SK-N-SH (cell line): ENCODE results near the gene WDR27. TPM values are rescaled to one million over a fixed set of nuclear protein-coding genes. Genes with fewer than 3 reads are reported as not detected.

ENCODE experiments used
- CTCF ChIA-PET: fragments of 300-600, 350-600 bp; formaldehyde crosslinking; extraction: SDS; loops from one replicate; lab custom pipeline; 2021; lab: Yijun Ruan, JAX
- POLR2A ChIA-PET: fragments of 350-600 bp; sonication (Branson Sonifier 250); formaldehyde crosslinking; extraction: SDS; loops from one replicate; lab custom pipeline; 2020; ENCODE audit warnings: antibody characterized with exemption, inconsistent platforms; lab: Yijun Ruan, JAX
- DNase-seq: peaks from one replicate; pipeline ENCODE4 v3.0.0; 2012
- H2AFZ ChIP-seq: fragments of 200-600 bp; sonication (generic); 2 replicates; pipeline ENCODE4 v1.8.1; 2016; ENCODE audit warnings: antibody characterized with exemption, mild to moderate bottlenecking, low read depth
- H3F3A ChIP-seq: fragments of 200-600 bp; sonication (generic); replicated peaks from 2 replicates; pipeline ENCODE3; 2016; ENCODE audit warnings: antibody characterized with exemption, mild to moderate bottlenecking; ENCODE audit not compliant: insufficient read depth
- H3K27ac ChIP-seq, 2 experiments: fragments of 200-500 bp in 1 of 2; fragments of 200-600 bp in 1 of 2; sonication (Bioruptor generic) in 1 of 2; sonication (generic), shearing (Covaris generic) in 1 of 2; 2 replicates each; pipeline versions ENCODE4 v1.5.1 to v1.6.1; 2014 to 2016; ENCODE audit warnings: low read depth in 2 of 2, inconsistent platforms in 1 of 2, low read length in 1 of 2, mild to moderate bottlenecking in 1 of 2, mixed read lengths in 1 of 2
- H3K27me3 ChIP-seq: fragments of 200-600 bp; sonication (generic), shearing (Covaris generic); 2 replicates; pipeline ENCODE4 v1.6.1; 2016; ENCODE audit warnings: mixed run types; ENCODE audit not compliant: insufficient read depth
- H3K36me3 ChIP-seq, 2 experiments: fragments of 200-500 bp in 1 of 2; fragments of 200-600 bp in 1 of 2; sonication (Bioruptor generic) in 1 of 2; sonication (generic) in 1 of 2; replicated peaks in 1 of 2; 2 replicates each; pipeline versions ENCODE3 to v1.5.1; 2014 to 2016; ENCODE audit warnings: low read length in 1 of 2, mild to moderate bottlenecking in 1 of 2; ENCODE audit not compliant: insufficient read depth in 2 of 2, control insufficient read depth in 1 of 2
- H3K4me1 ChIP-seq, 2 experiments: fragments of 200-500 bp in 1 of 2; fragments of 200-600 bp in 1 of 2; sonication (Bioruptor generic) in 1 of 2; sonication (generic), shearing (Covaris generic) in 1 of 2; 2 replicates each; pipeline versions ENCODE4 v1.5.1 to v1.6.1; 2014 to 2016; ENCODE audit warnings: low read depth in 1 of 2, low read length in 1 of 2, mixed run types in 1 of 2; ENCODE audit not compliant: insufficient read depth in 2 of 2, control insufficient read depth in 1 of 2
- H3K4me2 ChIP-seq: fragments of 200-600 bp; sonication (generic), shearing (Covaris generic); 2 replicates; pipeline ENCODE4 v1.6.1; 2017; ENCODE audit warnings: mixed run types
- H3K4me3 ChIP-seq, 2 experiments: fragments of 200-500 bp in 1 of 2; fragments of 200-600 bp in 1 of 2; sonication (Bioruptor generic) in 1 of 2; sonication (generic), shearing (Covaris generic) in 1 of 2; 2 replicates each; pipeline versions ENCODE4 v1.5.1 to v1.8.1; 2014 to 2016; ENCODE audit warnings: low read depth in 2 of 2, inconsistent platforms in 1 of 2, low read length in 1 of 2, mild to moderate bottlenecking in 1 of 2, mixed read lengths in 1 of 2, moderate library complexity in 1 of 2
- H3K79me2 ChIP-seq: fragments of 200-600 bp; sonication (generic); 2 replicates; pipeline ENCODE4 v1.8.1; 2017; ENCODE audit warnings: mild to moderate bottlenecking; ENCODE audit not compliant: insufficient read depth
- H3K9ac ChIP-seq: fragments of 200-600 bp; sonication (generic); 2 replicates; pipeline ENCODE4 v1.6.1; 2017; ENCODE audit warnings: mixed run types
- H3K9me2 ChIP-seq: fragments of 200-600 bp; sonication (generic); 2 replicates; pipeline ENCODE4 v1.6.1; 2017; ENCODE audit warnings: mixed run types
- H3K9me3 ChIP-seq: fragments of 200-600 bp; sonication (generic); 2 replicates; pipeline ENCODE4 v1.6.1; 2017; ENCODE audit warnings: mixed run types, mild to moderate bottlenecking, moderate library complexity
- H4K20me1 ChIP-seq: fragments of 200-600 bp; sonication (generic); 2 replicates; pipeline ENCODE4 v1.6.1; 2017; ENCODE audit warnings: mild to moderate bottlenecking, mixed run types; ENCODE audit not compliant: insufficient read depth
- CHD2 ChIP-seq: fragments of 150-350 bp; IDR thresholded peaks from 2 replicates; pipeline ENCODE4 v1.6.1; 2018; ENCODE audit warnings: low read length; ENCODE audit not compliant: partially characterized antibody
- CTCF ChIP-seq: fragments of 200-600 bp; sonication (generic); IDR thresholded peaks from 2 replicates; pipeline ENCODE4 v1.6.1; 2017; ENCODE audit warnings: antibody characterized with exemption, mild to moderate bottlenecking, moderate library complexity
- EP300 ChIP-seq, 2 experiments: IDR thresholded peaks; 2 replicates each; pipeline versions ENCODE4 v1.4.0 to v1.6.1; 2012; ENCODE audit warnings: borderline replicate concordance in 1 of 2, low read depth in 1 of 2, low read length in 1 of 2
- EZH2phosphoT487 ChIP-seq: fragments of 200-600 bp; sonication (generic); IDR thresholded peaks from 2 replicates; pipeline ENCODE4 v1.6.1; 2017; ENCODE audit warnings: low read depth, mixed run types, mild to moderate bottlenecking, antibody characterized with exemption, moderate library complexity, borderline replicate concordance
- FOXM1 ChIP-seq: IDR thresholded peaks from 2 replicates; pipeline ENCODE4 v1.4.0; 2012; ENCODE audit warnings: low read depth, mild to moderate bottlenecking
- GABPA ChIP-seq: IDR thresholded peaks from 2 replicates; pipeline ENCODE4 v1.4.0; 2012; ENCODE audit warnings: low read depth, mild to moderate bottlenecking
- IRF3 ChIP-seq: fragments of 150-350 bp; IDR thresholded peaks from 2 replicates; pipeline ENCODE4 v1.6.1; 2016; ENCODE audit warnings: mild to moderate bottlenecking, low read depth, low read length
- MAX ChIP-seq: IDR thresholded peaks from 2 replicates; pipeline ENCODE4 v1.4.0; 2012; ENCODE audit warnings: low read depth
- MEF2A ChIP-seq: IDR thresholded peaks from 2 replicates; pipeline ENCODE4 v1.4.0; 2012; ENCODE audit warnings: low read depth, borderline replicate concordance
- NFIC ChIP-seq: IDR thresholded peaks from 2 replicates; pipeline ENCODE4 v1.4.0; 2012; ENCODE audit warnings: borderline replicate concordance
- NRF1 ChIP-seq: IDR thresholded peaks from 2 replicates; pipeline ENCODE4 v1.6.1; 2012; ENCODE audit warnings: low read depth, mild to moderate bottlenecking, low read length
- RCOR1 ChIP-seq: fragments of 150-350 bp; IDR thresholded peaks from 2 replicates; pipeline ENCODE4 v1.6.1; 2017; ENCODE audit warnings: antibody characterized with exemption, low read length
- REST ChIP-seq: IDR thresholded peaks from 2 replicates; pipeline ENCODE4 v1.6.1; 2012; ENCODE audit warnings: mild to moderate bottlenecking, low read depth, low read length, moderate library complexity
- RFX5 ChIP-seq: IDR thresholded peaks from 2 replicates; pipeline ENCODE4 v1.6.1; 2012; ENCODE audit warnings: mild to moderate bottlenecking, improper control_type of control experiment, low read length
- SIN3A ChIP-seq: IDR thresholded peaks from 2 replicates; pipeline ENCODE4 v1.6.1; 2012; ENCODE audit warnings: low read depth, mild to moderate bottlenecking, low read length, moderate library complexity, borderline replicate concordance
- TAF1 ChIP-seq: IDR thresholded peaks from 2 replicates; pipeline ENCODE4 v1.6.1; 2012; ENCODE audit warnings: low read depth, mild to moderate bottlenecking, low read length, moderate library complexity, borderline replicate concordance
- TCF12 ChIP-seq: IDR thresholded peaks from 2 replicates; pipeline ENCODE4 v1.4.0; 2012
- USF1 ChIP-seq: IDR thresholded peaks from 2 replicates; pipeline ENCODE4 v1.4.0; 2012; ENCODE audit warnings: low read depth, borderline replicate concordance
- YY1 ChIP-seq: IDR thresholded peaks from 2 replicates; pipeline ENCODE4 v1.4.0; 2012; ENCODE audit warnings: low read depth, mild to moderate bottlenecking
- WGBS: methylation state at CpG from one replicate; pipeline ENCODE4 v1.1.6; 2017; ENCODE audit warnings: low lambda C conversion rate; 5-methylcytosine and 5-hydroxymethylcytosine counted together
- polyA plus RNA-seq, 3 experiments: library from polyadenylated mRNA; depleted of rRNA; stranded (reverse); fragments of >200 nt; gene quantifications; 2 replicates each; pipeline ENCODE4 v1.2.3, GENCODE V29; 2012

The WDR27 gene
- polyA plus RNA-seq, 1 of the 3 experiments (the other 2 are of a cell fraction), result 55.6 TPM

- TF ChIP-seq MAX, result no peak
- no peak for TF ChIP-seq FOXM1
- no peak for TF ChIP-seq SIN3A
- TF ChIP-seq MEF2A, result no peak
- no peak for TF ChIP-seq IRF3
- no peak for TF ChIP-seq NFIC
- TF ChIP-seq EZH2phosphoT487, result no peak
- TF ChIP-seq RFX5, result no peak
- TF ChIP-seq TAF1, result no peak
These were observed 210.3 kb downstream of the WDR27 start (continued) for GRCh38 chr6:169491482-169491881.

- no peak overlapping the region for H3K4me3 ChIP-seq
- no peaks in the 10 kb centered on the region for H4K20me1 ChIP-seq
- no peak overlapping the region for H3K9ac ChIP-seq
- no peak for DNase-seq
- TF ChIP-seq TAF1, result no peak
- no peaks in the 10 kb centered on the region for H3K27me3 ChIP-seq
- H3K9me3 ChIP-seq, result peaks cover under 1% of the 10 kb centered on the region; the same call in 1 of the 2 replicates
- H3K4me2 ChIP-seq, result no peak overlapping the region
- H3K27ac ChIP-seq, result no peak overlapping the region
- H3K36me3 ChIP-seq, result no peaks in the 10 kb centered on the region
- no peaks in the 10 kb centered on the region for H3K9me2 ChIP-seq
- no peaks in the 10 kb centered on the region for H3K4me1 ChIP-seq
- no peaks in the 10 kb centered on the region for H3K79me2 ChIP-seq
- 63% methylated on average over 5 of the region's 5 CpGs for WGBS
- no peak overlapping the region for H2AFZ ChIP-seq
- no peaks in the 10 kb centered on the region for H3F3A ChIP-seq
- ChIA-PET CTCF (interaction anchor here (1.1 kb wide), 1 partner anchor 70 kb away, joined by 3 read pairs; no protein-coding TSS in a partner anchor), POLR2A (no interaction called here)
These were observed 211.0 kb downstream of the WDR27 start for GRCh38 chr6:169490830-169491229.

GRCh38 chr6:169490246-169490641 lies 211.6 kb downstream of the WDR27 start:
- Histone ChIP-seq H3K4me1 (no peaks in the 10 kb centered on the region), H3K9me3 (no peaks in the 10 kb centered on the region), H4K20me1 (no peaks in the 10 kb centered on the region), H3K9me2 (no peaks in the 10 kb centered on the region), H3F3A (no peaks in the 10 kb centered on the region), H3K4me2 (no peak overlapping the region), H2AFZ (no peak overlapping the region), H3K36me3 (no peaks in the 10 kb centered on the region), H3K27ac (no peak overlapping the region), H3K4me3 (no peak overlapping the region), H3K79me2 (no peaks in the 10 kb centered on the region), H3K9ac (no peak overlapping the region), H3K27me3 (no peaks in the 10 kb centered on the region)
- no peak for DNase-seq
- WGBS, result 87% methylated on average over 6 of the region's 6 CpGs
- ChIA-PET POLR2A (no interaction called here), CTCF (no interaction called here)
- TF ChIP-seq TCF12 (no peak), CTCF (no peak), YY1 (no peak), MAX (no peak), NRF1 (no peak), EP300 (IDR thresholded peaks at IDR 0.05; ENCODE audit: borderline replicate concordance in 1 of 2, low read depth in 1 of 2, low read length in 1 of 2) (no peak), RCOR1 (no peak), REST (no peak), GABPA (no peak), CHD2 (no peak), USF1 (no peak)
